ENCODE results near the gene EI24. TPM values are rescaled to one million over a fixed set of nuclear protein-coding genes. Genes with fewer than 3 reads are reported as not detected.
A peak's percentile ranks its signal among the peaks of the same experiment; 100 is the strongest.

The EI24 gene
- total RNA-seq, 1 donor from 2014 or later: 94.6 TPM

DNA sequence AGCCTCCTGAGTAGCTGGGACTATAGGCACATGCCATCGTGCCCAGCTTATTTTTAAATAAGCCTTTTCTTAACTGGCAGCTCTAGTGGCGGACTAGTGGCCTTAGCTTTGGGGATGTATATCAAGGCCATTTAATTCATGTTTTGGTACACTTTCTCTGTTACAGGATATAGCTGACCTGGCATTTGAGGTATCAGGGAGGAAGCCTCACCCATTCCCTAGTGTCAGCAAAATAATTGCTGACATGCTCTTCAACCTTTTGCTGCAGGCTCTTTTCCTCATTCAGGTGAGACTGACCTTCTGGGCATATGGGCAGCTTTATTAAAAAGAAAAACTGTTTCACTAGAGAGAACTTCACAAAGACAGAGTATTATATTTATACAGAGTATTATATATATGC, 9.5 kb downstream of the EI24 start:
- no peak for DNase-seq (ENCODE audit: low read depth)

DNA sequence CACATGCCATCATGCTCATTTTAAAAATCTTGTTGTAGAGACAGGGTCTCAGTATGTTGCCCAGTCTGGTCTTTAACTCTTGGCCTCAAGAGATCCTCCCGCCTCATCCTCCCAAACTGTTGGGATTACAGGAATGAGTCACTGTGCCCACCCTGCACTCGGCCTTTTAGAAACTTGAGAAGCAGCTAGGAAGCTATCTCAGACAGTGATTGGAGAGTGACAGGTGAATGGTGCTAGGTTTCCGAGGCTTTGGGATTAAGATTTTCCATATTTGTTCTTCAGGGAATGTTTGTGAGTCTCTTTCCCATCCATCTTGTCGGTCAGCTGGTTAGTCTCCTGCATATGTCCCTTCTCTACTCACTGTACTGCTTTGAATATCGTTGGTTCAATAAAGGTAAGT, 10.5 kb downstream of the EI24 start:
- DNase-seq (ENCODE audit: low read depth): peak; percentile 76

DNA sequence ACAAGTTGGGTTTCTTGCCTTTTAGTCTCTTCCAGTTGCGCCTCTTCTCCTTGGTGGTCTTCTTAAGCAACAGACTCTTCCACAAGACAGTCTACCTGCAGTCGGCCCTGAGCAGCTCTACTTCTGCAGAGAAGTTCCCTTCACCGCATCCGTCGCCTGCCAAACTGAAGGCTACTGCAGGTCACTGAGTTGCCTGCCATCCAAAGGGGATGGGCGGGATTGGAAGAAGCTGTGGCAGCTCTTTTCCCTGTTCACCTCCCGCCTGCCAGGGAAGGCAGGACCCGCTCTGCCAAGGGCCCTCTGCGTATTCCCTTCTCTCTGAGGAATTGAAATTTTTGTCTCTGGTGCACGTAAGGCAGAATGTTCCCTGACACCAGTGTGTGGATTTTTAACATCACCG, 14.2 kb downstream of the EI24 start:
- no peak for DNase-seq (ENCODE audit: low read depth)

- no peak for DNase-seq (ENCODE audit: low read depth)
Observed at GRCh38 chr11:125585487-125585886, 16.2 kb downstream of the EI24 start.

DNA sequence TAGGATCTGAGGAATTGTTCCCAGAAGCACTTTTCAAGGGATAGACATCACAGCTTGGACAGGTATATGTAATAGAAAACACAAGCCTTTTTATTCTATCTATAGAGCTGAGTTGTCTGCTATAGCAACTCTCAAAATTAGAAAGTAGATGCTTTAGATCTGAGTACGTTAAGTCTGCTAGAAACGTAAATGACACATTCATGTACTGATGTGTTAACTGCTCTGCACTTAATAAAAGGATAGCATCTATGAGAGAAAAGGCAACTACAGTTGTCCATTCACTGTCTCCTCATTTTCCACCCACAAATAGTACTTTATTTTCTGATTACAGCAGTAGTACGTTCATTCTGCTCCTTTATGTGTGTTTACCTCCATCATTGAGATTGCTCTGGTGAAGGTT, 17.3 kb downstream of the EI24 start:
- no peak for DNase-seq (ENCODE audit: low read depth)

DNA sequence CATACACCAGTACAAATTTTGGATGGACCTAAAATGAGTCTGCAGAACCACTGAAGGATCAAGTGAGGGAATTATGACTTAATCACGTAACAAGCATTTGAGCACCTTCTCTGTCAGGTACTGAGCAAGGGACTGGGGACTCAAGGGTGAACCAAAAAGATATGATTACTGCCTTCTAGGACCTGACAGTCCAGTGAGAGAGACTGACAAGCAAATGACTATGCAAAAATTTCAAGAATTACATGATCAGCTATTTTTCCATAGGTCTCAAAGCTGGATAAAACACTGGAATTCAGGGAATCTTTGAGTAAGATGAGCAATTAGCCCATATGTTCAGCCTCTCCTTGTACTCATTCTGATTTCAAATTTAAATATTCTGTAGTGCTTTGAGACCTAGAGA, 18.2 kb downstream of the EI24 start:
- DNase-seq (ENCODE audit: low read depth): no peak

GRCh38 chr11:125588505-125588904, 19.2 kb downstream of the EI24 start:
- DNase-seq (ENCODE audit: low read depth): no peak

GRCh38 chr11:125591649-125592304, 22.5 kb downstream of the EI24 start:
- DNase-seq (ENCODE audit: low read depth): no peak

DNA sequence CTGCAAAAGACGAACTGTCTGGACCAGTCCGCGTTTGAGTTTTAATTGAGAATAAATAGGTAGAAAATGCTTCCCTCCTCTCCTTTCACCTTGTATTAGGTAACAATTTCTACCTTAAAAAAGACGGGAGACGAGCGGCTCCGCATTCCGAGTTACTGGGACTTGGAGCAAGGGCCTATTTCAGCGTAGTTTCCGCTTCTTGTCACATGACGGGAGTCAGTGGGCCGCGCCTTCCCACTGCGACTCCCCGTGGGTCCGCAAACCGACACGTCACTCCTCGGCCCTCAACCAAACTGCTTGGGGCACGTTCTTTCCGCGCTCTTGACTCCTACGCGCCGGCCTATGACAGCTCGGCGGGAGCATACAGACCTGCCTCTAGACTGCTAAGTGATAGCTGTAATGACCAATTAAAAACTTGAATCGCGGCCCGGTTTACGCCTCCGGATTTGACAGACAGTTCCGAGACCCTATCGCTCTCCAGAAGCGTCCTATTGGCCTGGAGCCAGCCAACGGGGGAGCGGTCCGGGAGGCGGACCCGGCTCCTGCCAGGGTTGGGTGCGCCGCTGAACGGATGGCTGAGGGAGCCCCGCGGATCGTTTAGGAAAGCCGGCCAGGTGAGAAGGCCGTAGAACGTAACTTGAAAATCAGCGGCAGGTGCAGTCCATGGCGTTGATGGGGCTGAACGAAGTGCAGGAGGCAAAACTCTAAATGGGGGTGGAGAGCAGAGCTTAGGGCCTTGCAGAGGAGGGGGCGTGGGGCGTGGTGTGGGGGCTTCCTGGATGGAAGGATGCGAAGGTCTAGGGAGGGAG, 23.2 kb downstream of the EI24 start, which contains the start of gene STT3A:
TSS of gene STT3A (plus strand) at position 548 of the 809 bp plus-strand sequence. CDS start 3,064 bp downstream, outside the sequence.
- DNase-seq (ENCODE audit: low read depth): peak; percentile 100

DNA sequence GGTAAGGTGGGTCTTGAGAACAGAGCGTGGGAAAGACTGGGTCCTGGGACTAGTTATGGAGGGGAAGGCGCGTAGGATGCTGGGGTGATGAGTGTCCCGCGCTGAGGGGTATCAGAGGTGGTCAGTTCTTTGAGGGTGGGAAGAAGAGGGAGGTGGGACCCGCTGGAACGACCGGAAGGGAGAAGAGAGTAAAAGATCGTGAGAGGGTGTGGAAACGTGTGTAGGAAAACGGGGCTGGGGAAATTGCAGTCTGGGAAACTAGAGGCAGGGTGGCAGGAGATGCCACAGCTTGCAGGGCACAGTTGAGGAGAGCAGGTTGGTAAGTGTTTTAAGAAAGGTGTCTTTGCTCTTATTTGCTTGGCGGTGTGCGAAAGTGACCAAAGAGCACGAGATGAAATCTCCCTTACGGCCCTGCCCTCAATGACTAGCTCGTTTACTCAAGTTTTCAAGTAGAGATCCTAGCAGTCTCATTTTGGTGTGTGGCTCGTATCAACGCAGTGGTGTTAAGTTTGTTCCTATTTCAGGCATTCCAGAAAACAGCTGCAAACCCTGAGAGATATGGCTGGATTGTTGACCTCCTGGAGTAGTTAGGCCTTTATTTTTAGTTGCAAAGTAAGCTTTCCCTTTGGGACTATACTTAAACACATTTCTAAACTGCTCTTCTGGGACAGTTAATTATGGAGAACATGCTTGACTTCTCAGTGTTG, 24.0 kb downstream of the EI24 start:
- DNase-seq (ENCODE audit: low read depth): peak; percentile 71

DNA sequence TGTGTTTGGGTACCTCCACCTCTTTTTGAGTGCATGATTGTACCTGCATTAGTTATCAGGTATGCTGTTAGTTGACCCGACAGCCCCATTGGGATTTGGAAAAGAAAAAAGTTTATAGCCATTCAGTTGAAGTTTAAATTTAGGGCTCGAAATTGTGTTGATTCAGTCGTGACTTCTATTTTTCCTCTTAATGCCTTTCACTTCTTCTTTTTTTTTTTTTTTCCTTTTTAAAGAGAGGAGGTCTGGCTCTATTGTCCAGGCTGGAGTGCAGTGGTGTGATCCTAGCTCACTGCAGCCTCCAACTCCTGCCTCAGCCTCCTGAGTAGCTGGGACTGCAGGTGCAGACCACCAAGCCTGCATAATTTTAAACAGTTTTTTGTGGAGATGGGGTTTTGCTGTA, 25.7 kb downstream of the EI24 start:
- no peak for DNase-seq (ENCODE audit: low read depth)

DNA sequence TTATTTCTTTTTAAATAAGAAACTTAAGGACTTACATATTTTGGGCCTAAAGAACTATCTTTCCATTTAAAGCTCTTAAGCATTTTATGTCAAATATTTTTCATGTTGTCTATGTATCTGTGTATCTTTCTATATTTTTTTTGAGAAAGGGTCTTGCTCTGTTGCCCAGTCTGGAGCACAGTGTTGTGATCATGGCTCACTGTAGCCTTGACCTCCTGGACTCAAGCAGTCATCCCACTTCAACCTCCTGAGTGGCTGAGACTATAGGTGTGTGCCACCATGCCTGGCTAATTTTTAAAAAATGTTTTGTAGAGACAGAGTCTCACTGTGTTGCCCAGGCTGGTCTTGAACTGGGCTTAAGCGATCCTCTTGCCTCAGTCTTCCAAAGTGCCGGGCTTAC, 31.4 kb downstream of the EI24 start:
- no peak for DNase-seq (ENCODE audit: low read depth)

DNA sequence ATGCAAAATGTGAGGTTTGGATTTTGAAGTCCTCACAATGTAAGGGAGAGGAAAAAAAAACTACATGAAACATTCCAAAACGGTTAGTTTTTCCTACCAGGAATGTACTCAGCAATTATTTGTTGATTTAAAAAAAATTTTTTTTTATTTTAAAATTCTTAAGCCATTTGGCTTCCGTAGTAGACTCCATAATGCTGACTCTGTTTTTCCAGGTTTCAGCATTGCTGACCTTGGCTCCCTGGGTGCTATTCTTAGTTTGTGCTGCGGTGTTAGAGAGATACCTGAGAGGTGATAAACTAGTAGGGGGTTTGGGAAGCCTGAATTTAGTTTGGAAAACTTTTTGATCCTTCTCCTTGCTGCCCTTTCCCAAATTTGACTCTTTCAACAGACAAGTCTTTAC, 33.9 kb downstream of the EI24 start:
- no peak for DNase-seq (ENCODE audit: low read depth)

DNA sequence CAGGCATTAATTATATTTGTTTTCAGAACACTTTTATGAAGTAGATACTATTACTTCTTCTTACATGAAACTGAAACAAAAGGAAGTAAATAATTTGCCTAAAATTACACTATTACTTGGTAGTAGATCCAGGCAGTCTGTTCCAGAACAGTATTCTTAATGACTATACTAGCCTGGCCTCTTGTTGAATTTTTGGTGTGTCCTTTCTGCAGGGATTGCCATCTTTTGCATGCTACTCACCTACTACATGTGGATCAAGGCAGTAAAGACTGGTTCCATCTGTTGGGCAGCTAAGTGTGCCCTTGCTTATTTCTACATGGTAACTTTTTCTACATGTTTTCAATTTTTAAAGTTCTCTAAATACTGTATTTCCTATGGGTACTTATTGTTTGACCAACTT, 36.1 kb downstream of the EI24 start:
- no peak for DNase-seq (ENCODE audit: low read depth)

DNA sequence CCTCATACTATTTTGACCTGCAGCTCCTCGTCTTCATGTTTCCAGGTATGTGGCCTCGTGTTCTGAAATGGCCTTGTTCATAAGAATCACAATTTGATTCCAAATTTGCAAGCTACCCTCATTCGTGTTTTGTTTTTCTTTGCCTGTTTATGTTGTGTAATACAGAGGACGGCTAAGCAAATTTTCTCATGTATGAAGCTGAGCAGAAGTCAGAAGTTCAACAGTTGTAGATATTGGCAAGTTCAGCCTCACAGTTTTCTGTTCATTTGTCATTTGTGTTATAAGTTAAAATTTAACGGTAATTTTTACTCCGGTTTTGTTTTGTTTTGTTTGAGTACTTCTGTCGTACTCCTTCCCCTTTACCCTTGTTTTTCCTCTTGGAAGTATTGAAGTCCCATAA, 40.3 kb downstream of the EI24 start:
- DNase-seq (ENCODE audit: low read depth): no peak

GRCh38 chr11:125618383-125618782, 49.1 kb downstream of the EI24 start:
- DNase-seq (ENCODE audit: low read depth): no peak

- DNase-seq (ENCODE audit: low read depth): peak; percentile 2
Observed at GRCh38 chr11:125621995-125622394, 52.7 kb downstream of the EI24 start.

GRCh38 chr11:125623064-125623463, 53.8 kb downstream of the EI24 start:
- no peak for DNase-seq (ENCODE audit: low read depth)

DNA sequence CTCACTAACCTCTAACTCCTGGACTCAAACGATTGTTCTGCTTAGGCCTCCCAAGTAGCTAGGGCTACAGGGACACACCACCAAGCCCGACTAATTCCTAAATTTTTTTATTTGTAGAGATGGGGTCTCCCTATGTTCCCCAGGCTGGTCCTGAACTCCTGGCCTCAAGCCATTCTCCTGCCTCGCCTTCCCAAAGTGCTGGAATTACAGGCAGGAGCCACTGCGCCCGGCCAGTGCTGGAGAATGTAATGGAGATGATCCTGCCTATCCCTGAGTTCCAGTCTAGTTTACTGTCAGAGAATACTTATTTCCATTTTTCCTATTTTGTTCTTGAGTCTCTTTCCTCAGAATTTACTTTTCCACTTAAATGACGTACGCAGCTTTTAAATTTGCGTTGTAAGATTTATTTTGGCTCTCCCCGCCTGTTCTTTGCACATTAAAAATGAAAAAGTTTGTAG, 55.5 kb downstream of the EI24 start, which contains the start of gene CHEK1:
TSS of gene CHEK1 (plus strand) at position 408 of the 458 bp plus-strand sequence. CDS start 1,606 bp downstream, outside the sequence.
- DNase-seq (ENCODE audit: low read depth): no peak

- DNase-seq (ENCODE audit: low read depth): no peak
Observed at GRCh38 chr11:125625225-125625629, 56.0 kb downstream of the EI24 start.

DNA sequence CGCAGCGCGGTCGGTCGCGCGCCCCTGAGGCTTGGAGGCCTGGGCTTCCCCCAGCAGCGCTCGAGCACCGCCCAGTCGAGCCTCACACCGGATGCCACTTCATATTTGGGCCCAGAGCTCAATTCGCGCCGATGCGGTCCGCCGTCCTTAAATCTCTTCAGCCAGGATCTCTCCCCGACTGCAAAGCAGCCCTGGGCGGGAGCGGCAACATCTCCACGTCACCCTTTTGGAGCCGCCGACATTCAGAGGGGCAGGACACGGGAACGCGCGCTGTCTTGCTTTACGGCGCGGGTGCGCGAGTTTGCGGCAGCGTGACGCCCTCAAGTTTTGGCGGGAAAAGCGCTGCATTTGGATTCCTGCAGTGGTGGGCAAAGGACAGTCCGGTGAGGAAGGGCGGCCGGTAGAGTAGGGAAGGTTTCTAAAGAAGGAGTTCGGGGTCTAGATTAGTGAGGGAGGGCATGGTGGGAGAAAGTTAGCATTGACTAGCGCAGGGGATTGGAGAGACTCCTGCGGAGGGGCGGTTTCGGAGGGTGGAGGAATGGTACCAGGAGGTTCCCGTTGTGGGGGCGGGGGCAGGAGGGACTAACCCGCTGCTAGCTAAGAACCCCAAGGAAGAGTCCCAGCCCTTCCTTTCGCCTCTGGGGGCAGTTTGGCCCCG, 56.5 kb downstream of the EI24 start:
- DNase-seq (ENCODE audit: low read depth): peak; percentile 91
